ENCODE results near the gene GNB2. TPM values are rescaled to one million over a fixed set of nuclear protein-coding genes. Genes with fewer than 3 reads are reported as not detected.

The GNB2 gene
- total and polyA plus RNA-seq, 2 of the 8 experiments (the other 6 are each of a cell fraction or from before 2014, with no cell fraction given): 157 to 260 TPM

GRCh38 chr7:100705753-100706671 is 32.5 kb downstream of the GNB2 start, which contains the start of gene POP7 (continued):
- TF ChIP-seq POLR2AphosphoS5 (IDR thresholded peaks at IDR 0.05; ENCODE audit: low read depth, low read length) (peak; percentile 90), TAF1 (IDR thresholded peaks at IDR 0.05; ENCODE audit: low read depth, low read length) (peak; percentile 82), KDM4A (IDR thresholded peaks at IDR 0.05; ENCODE audit: low read depth, low read length, severe bottlenecking) (peak; percentile 69), CREB1 (IDR thresholded peaks at IDR 0.05) (peak; percentile 93), SP4 (IDR thresholded peaks at IDR 0.05; ENCODE audit: low read length) (no peak; the same call in 1 of the 2 replicates), TAF7 (optimal IDR thresholded peaks at IDR 0.05; ENCODE audit: borderline replicate concordance, low read depth, low read length) (peak; percentile 83), SAP30 (IDR thresholded peaks at IDR 0.05; ENCODE audit: insufficient read depth, insufficient replicate concordance, low read length) (peak; percentile 79), CHD7 (IDR thresholded peaks at IDR 0.05; ENCODE audit: insufficient replicate concordance, low read length) (no peak), MAX (IDR thresholded peaks at IDR 0.05) (peak; percentile 93), POLR2A (IDR thresholded peaks at IDR 0.05; ENCODE audit: control extremely low read depth in 1 of 2, low read depth in 2 of 2, low read length in 2 of 2) (peak; percentile 79 to 81)
